Neural cell (in vitro differentiated cells): Measurements from ENCODE around the gene IFRD1. TPM values are rescaled to one million over a fixed set of nuclear protein-coding genes. Genes with fewer than 3 reads are reported as not detected.

Experiments used
- H2AFZ ChIP-seq: fragments of 200-600, 300-800 bp; sonication (generic), shearing (Covaris generic); 2 replicates; pipeline ENCODE4 v1.6.0; 2014; ENCODE audit warnings: low read depth, mild to moderate bottlenecking, antibody characterized with exemption, low read length, moderate library complexity
- H3F3A ChIP-seq: fragments of 200-600 bp; shearing (Covaris generic); 2 replicates; pipeline ENCODE4 v1.6.1; 2016; ENCODE audit warnings: mild to moderate bottlenecking, moderate library complexity, mixed read lengths, antibody characterized with exemption, low read length; ENCODE audit not compliant: insufficient read depth, poor library complexity, severe bottlenecking
- H3K27ac ChIP-seq: fragments of 200-600, 300-800 bp; sonication (generic), shearing (Covaris generic); 2 replicates; pipeline ENCODE4 v1.5.1; 2014; ENCODE audit warnings: mild to moderate bottlenecking, low read length, moderate library complexity
- H3K27me3 ChIP-seq: fragments of 300-800, 200-600 bp; sonication (generic), shearing (Covaris generic); 2 replicates; pipeline ENCODE4 v1.6.0; 2014; ENCODE audit warnings: mild to moderate bottlenecking, low read depth, low read length, moderate library complexity; ENCODE audit not compliant: insufficient read depth
- H3K36me3 ChIP-seq: fragments of 300-800, 200-600 bp; sonication (generic), shearing (Covaris generic); 2 replicates; pipeline ENCODE4 v1.5.1; 2014; ENCODE audit warnings: mild to moderate bottlenecking, antibody characterized with exemption, low read length, moderate library complexity; ENCODE audit not compliant: insufficient read depth
- H3K4me2 ChIP-seq: fragments of 300-800, 200-600 bp; sonication (generic), shearing (Covaris generic); 2 replicates; pipeline ENCODE4 v1.6.0; 2014; ENCODE audit warnings: mild to moderate bottlenecking, low read length
- H3K4me3 ChIP-seq: fragments of 300-800, 200-600 bp; sonication (generic), shearing (Covaris generic); 2 replicates; pipeline ENCODE4 v1.5.1; 2014; ENCODE audit warnings: mild to moderate bottlenecking, low read length, moderate library complexity
- H3K79me2 ChIP-seq: fragments of 200-600 bp; shearing (Covaris generic); replicated peaks from 2 replicates; pipeline ENCODE4 v1.6.0; 2014; ENCODE audit warnings: mild to moderate bottlenecking, low read length, moderate library complexity; ENCODE audit not compliant: insufficient read depth
- H3K9ac ChIP-seq: fragments of 300-800, 200-600 bp; sonication (generic), shearing (Covaris generic); 2 replicates; pipeline ENCODE4 v1.6.1; 2016; ENCODE audit warnings: mild to moderate bottlenecking, low read length, mixed read lengths
- H3K9me2 ChIP-seq: fragments of 200-600 bp; shearing (Covaris generic); 2 replicates; pipeline ENCODE4 v1.6.1; 2016; ENCODE audit warnings: mild to moderate bottlenecking, low read length, mixed read lengths; ENCODE audit not compliant: insufficient read depth
- H3K9me3 ChIP-seq: fragments of 200-600, 300-800 bp; sonication (generic), shearing (Covaris generic); 2 replicates; pipeline ENCODE4 v1.6.1; 2016; ENCODE audit warnings: mild to moderate bottlenecking, mixed run types, low read length, moderate library complexity, mixed read lengths
- H4K20me1 ChIP-seq: fragments of 200-600 bp; shearing (Covaris generic); 2 replicates; pipeline ENCODE4 v1.6.1; 2016; ENCODE audit warnings: mild to moderate bottlenecking, mixed run types; ENCODE audit not compliant: insufficient read depth
- CTCF ChIP-seq: fragments of 450-650 bp; IDR thresholded peaks from 2 replicates; pipeline ENCODE4 v1.5.1; 2014; ENCODE audit warnings: antibody characterized with exemption, mild to moderate bottlenecking, moderate library complexity; ENCODE audit not compliant: poor library complexity, severe bottlenecking
- EP300 ChIP-seq: fragments of 450-650 bp; conservative IDR thresholded peaks from 2 replicates; pipeline ENCODE4 v1.6.1; 2014; ENCODE audit warnings: antibody characterized with exemption, mild to moderate bottlenecking, moderate library complexity; ENCODE audit not compliant: poor library complexity, severe bottlenecking
- EZH2 ChIP-seq: fragments of 200-600, 300-800 bp; shearing (Covaris generic), sonication (generic); IDR thresholded peaks from 2 replicates; pipeline ENCODE4 v1.6.1; 2014; ENCODE audit warnings: antibody characterized with exemption, low read length, borderline replicate concordance, mild to moderate bottlenecking; ENCODE audit not compliant: insufficient read depth, poor library complexity, severe bottlenecking
- MXI1 ChIP-seq: fragments of 450-650 bp; conservative IDR thresholded peaks from 2 replicates; pipeline ENCODE4 v1.6.1; 2014; ENCODE audit warnings: antibody characterized with exemption, mild to moderate bottlenecking; ENCODE audit not compliant: poor library complexity, severe bottlenecking
- POLR2AphosphoS5 ChIP-seq: IDR thresholded peaks from 2 replicates; pipeline ENCODE4 v1.6.1; 2012
- RAD21 ChIP-seq: fragments of 450-650 bp; conservative IDR thresholded peaks from 2 replicates; pipeline ENCODE4 v1.6.1; 2014; ENCODE audit warnings: antibody characterized with exemption, mild to moderate bottlenecking, moderate library complexity
- SMC3 ChIP-seq: fragments of 450-650 bp; conservative IDR thresholded peaks from 2 replicates; pipeline ENCODE4 v1.6.1; 2014; ENCODE audit warnings: antibody characterized with exemption, mild to moderate bottlenecking, moderate library complexity; ENCODE audit not compliant: poor library complexity
- TAF1 ChIP-seq: IDR thresholded peaks from 2 replicates; pipeline ENCODE4 v1.6.1; 2012; ENCODE audit warnings: low read depth
- polyA plus RNA-seq: library from polyadenylated mRNA; depleted of rRNA; stranded (reverse); fragments of >200 nt; gene quantifications from 2 replicates; pipeline ENCODE4 v1.2.3, GENCODE V29; 2014
- TF ChIP-seq, protein P1 (sequence below): IDR thresholded peaks from 2 replicates; pipeline ENCODE4 v1.6.1; 2012; ENCODE audit warnings: borderline replicate concordance

Gene IFRD1
- polyA plus RNA-seq, 1 donor from 2014 or later = 270 TPM

DNA sequence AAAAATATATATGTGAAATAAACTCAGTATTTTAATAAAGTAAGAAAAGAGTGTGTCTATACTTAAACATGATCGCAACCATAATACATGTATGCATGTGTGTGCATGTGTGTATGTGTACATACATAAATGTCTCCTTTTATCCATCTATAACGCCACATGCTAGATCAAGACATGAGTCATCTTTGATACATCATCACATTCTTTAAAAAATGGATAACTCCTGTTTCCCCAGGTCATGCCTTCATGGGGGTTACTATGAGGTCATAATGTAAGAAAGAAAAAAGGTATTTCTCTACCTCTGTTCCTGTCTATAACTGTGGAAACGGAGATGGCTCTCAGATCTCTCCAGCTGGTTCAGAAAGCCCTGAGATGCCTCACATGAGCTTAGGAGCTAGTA, 71.7 kb downstream of the IFRD1 start:
- H3K79me2 ChIP-seq = no peaks in the 10 kb centered on the region
- H3K4me2 ChIP-seq = no peak overlapping the region
- no peaks in the 10 kb centered on the region for H4K20me1 ChIP-seq
- H3K9ac ChIP-seq = no peak overlapping the region
- no peak overlapping the region for H2AFZ ChIP-seq
- H3K36me3 ChIP-seq = no peaks in the 10 kb centered on the region
- TF ChIP-seq POLR2AphosphoS5 = no peak
- no peak for TF ChIP-seq RAD21
- no peak for TF ChIP-seq EP300
- no peak for TF ChIP-seq CTCF
- TF ChIP-seq MXI1 = no peak
- no peak for TF ChIP-seq SMC3
- TF ChIP-seq EZH2 = no peak
- TF ChIP-seq, protein P1, sequence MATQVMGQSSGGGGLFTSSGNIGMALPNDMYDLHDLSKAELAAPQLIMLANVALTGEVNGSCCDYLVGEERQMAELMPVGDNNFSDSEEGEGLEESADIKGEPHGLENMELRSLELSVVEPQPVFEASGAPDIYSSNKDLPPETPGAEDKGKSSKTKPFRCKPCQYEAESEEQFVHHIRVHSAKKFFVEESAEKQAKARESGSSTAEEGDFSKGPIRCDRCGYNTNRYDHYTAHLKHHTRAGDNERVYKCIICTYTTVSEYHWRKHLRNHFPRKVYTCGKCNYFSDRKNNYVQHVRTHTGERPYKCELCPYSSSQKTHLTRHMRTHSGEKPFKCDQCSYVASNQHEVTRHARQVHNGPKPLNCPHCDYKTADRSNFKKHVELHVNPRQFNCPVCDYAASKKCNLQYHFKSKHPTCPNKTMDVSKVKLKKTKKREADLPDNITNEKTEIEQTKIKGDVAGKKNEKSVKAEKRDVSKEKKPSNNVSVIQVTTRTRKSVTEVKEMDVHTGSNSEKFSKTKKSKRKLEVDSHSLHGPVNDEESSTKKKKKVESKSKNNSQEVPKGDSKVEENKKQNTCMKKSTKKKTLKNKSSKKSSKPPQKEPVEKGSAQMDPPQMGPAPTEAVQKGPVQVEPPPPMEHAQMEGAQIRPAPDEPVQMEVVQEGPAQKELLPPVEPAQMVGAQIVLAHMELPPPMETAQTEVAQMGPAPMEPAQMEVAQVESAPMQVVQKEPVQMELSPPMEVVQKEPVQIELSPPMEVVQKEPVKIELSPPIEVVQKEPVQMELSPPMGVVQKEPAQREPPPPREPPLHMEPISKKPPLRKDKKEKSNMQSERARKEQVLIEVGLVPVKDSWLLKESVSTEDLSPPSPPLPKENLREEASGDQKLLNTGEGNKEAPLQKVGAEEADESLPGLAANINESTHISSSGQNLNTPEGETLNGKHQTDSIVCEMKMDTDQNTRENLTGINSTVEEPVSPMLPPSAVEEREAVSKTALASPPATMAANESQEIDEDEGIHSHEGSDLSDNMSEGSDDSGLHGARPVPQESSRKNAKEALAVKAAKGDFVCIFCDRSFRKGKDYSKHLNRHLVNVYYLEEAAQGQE = no peak
- TF ChIP-seq TAF1 = no peak
- H3K27me3 ChIP-seq = no peaks in the 10 kb centered on the region
- no peaks in the 10 kb centered on the region for H3K9me3 ChIP-seq
- no peak overlapping the region for H3K27ac ChIP-seq
- H3F3A ChIP-seq = no peaks in the 10 kb centered on the region
- H3K4me3 ChIP-seq = no peak overlapping the region
- no peaks in the 10 kb centered on the region for H3K9me2 ChIP-seq

- no peaks in the 10 kb centered on the region for H3K79me2 ChIP-seq
- no peaks in the 10 kb centered on the region for H4K20me1 ChIP-seq
- H3K4me3 ChIP-seq = no peak overlapping the region
- H3K27me3 ChIP-seq = no peaks in the 10 kb centered on the region
- H3K9me2 ChIP-seq = no peaks in the 10 kb centered on the region
- H3F3A ChIP-seq = no peaks in the 10 kb centered on the region
- no peak for TF ChIP-seq POLR2AphosphoS5
- TF ChIP-seq EP300 = no peak
- no peak for TF ChIP-seq CTCF
- TF ChIP-seq TAF1 = no peak
- TF ChIP-seq, protein P1 = no peak
- TF ChIP-seq RAD21 = no peak
- no peak for TF ChIP-seq EZH2
- TF ChIP-seq SMC3 = no peak
- no peak for TF ChIP-seq MXI1
- no peak overlapping the region for H3K4me2 ChIP-seq
- H2AFZ ChIP-seq = no peak overlapping the region
- no peaks in the 10 kb centered on the region for H3K9me3 ChIP-seq
- no peak overlapping the region for H3K9ac ChIP-seq
- H3K36me3 ChIP-seq = no peaks in the 10 kb centered on the region
- no peak overlapping the region for H3K27ac ChIP-seq
These were observed 73.6 kb downstream of the IFRD1 start for GRCh38 chr7:112523871-112524270.
